CD4-positive, alpha-beta T cell treated with Interleukin-12 subunit alpha and Interleukin-12 subunit beta, for 1 hour (primary cell): ENCODE data around the gene TOE1.

Experiments
- DNase-seq: peaks from one replicate; pipeline ENCODE4 v3.0.0-alpha.2; 2020

Gene TOE1

DNA sequence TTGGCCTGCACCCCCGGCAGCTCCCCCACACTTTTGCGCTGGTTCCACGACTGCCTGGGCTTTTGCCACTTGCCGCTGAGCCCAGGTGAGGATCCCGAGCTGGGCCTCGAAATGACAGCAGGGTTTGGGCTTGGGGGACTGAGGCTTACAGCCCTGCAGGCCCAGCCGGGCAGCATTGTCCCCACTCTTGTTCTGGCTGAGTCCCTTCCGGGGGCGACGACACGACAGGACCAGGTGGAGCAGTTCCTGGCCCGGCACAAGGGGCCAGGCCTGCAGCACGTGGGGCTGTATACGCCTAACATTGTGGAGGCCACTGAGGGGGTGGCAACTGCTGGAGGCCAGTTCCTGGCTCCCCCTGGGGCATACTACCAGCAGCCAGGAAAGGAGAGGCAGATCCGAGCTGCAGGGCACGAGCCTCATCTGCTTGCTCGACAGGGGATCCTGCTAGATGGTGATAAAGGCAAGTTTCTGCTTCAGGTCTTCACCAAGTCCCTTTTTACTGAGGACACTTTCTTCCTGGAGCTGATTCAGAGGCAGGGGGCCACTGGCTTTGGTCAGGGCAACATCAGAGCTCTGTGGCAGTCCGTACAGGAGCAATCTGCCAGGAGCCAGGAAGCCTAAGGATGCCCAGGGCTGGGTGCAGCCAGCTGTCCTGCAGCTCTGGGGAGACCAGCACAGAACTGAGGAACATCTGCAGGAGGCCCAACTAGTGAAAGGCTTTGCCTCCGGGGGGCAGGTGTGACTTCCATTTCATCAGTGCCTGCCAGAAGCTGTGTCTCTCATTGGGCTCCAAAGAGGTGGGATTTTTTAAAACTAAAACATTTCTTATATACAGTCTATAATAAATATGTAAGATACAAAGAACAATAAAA lies 12.1 kb upstream of the TOE1 start:
- no peak for DNase-seq

DNA sequence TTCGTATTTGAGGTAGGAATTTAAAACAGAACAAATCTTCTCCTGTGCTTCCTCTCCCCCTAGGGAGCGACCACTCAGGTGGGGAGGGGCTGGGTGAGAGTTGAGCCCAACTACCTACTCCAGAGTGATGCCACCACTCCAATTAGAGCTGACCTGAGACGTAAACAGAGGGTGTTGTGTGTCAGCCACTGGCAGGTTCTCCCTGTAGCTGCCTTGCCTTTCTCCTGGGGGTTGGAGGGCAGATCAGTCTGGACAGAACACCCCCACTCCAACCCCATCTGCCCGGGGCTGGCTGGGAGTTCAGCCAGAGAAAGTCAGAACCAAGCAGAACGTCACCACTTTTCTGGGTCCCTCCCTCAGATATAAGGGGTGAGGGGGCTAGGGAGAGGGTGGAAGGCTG lies 11.3 kb upstream of the TOE1 start:
- no peak for DNase-seq

DNA sequence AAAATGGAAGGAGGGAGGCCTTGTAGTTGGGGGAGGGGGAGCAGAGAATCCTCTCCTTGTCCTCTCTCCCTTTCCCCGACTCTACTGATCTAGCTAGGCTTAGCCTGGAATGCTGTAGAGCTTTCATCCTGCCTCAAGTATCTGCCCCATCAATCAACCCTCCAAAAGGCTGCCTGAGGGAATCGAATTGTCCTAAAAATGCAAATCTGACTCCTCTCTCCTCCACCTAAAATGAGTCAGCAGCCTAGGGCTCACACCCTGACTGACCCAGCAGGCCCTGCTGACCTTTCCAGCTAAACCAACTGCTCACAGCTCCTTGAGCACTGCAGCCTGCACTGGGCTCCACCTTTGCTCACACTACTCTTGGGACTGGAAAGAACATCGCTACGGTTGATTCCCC lies 10.5 kb upstream of the TOE1 start:
- DNase-seq: no peak

DNA sequence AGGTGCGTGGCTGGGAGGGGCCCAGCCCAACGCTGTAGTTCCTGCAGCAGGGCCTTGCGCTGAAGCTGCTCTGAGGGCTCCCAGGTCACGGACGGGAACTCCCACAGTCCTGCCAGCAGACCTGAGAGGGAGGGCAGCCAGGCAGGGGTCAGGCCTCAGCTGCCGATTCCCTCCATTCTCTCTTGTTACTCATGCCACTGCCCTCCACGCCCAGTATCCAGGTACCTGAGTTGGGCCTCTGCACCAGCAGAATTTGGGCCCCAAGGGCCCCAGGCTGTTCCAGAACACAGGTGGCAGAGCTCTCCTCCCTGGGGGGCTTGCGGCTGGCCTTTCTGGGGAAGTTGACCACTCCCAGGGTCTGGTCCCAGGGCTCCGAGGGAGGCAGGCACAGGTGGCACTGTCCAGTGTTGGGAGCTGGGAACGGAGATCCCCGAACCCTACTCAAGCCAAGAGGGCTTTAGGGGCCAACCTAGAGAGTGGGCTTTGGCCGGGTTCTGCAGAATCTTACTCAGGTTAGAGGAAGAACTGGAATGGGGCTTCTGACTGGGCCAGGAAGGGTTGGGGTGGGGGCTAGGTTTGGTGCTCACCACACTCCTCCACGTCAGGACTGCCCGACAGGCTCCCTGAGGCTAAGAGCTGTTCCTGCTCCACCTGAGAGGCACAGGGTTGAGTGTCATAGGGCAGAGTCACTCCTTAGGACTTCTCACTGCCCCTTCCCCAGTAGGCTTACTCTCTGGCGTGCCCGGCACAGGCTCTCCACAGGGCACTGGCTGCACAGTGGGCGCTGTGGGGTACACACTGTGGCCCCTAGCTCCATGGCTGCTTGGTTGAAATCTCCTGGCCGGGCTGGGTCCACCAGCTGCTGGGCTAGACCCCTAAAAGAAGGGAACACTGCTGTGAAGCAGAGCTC lies 8.3 kb upstream of the TOE1 start:
- no peak for DNase-seq

DNA sequence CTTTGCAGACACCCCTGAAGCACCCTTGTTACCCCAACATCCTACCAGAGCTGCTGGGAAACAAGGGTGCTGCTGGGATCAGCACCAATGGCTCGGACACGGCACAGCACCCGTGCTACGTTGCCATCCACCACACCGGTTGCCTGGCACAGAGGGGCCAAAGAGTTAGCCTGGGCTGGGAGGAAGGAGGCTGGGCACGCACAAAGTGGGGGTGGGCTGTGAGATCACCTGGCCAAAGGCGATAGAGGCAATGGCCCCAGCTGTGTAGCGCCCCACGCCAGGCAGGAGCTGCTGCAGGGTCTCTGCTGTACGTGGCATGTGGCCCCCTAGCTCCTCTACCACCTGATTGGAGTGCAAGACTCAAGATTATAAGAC lies 7.6 kb upstream of the TOE1 start:
- DNase-seq: no peak

DNA sequence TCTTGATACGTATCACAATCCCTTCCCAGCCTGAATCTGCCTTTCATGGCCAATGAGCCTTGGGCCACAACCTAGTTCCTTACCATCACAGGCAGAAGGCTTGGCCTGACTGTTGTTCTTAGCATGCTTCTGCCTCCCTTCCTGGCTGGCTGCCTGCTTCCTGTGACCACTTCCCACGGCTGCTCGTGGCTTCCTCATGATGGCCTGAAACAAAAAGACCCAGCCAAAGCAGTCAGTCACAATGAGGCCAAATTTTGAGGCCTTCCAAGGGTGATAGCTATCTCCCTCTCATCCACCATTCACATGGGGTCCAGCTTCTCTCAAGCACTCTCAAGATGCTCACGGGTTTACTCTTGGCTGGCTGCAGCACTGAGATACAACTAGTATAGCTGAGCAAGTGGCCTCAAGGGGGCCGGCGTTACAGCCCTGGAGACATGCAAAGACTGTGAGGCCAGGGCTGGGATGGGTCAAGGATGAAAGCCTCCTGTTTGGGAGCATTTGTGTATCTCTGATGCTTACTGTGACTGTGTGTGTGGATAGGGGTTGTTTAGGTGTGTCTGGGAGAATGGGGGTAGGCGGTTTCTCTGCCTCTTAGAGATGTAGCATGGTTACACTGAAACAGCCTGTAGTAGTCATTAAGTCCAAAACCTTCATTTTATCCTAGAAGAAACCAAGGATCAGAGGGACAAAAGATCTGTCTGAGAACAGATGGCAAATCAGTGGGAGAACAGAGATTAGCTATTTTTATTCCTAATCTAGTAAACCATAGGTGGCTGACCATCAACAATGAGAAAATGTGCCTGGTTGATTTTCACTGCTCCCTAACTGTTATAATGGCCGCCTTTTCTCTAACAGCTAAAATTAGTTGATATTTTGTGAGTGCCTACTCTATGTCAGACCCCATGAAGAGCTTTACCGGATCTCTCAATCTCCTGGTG lies 5.4 kb upstream of the TOE1 start:
- no peak for DNase-seq

DNA sequence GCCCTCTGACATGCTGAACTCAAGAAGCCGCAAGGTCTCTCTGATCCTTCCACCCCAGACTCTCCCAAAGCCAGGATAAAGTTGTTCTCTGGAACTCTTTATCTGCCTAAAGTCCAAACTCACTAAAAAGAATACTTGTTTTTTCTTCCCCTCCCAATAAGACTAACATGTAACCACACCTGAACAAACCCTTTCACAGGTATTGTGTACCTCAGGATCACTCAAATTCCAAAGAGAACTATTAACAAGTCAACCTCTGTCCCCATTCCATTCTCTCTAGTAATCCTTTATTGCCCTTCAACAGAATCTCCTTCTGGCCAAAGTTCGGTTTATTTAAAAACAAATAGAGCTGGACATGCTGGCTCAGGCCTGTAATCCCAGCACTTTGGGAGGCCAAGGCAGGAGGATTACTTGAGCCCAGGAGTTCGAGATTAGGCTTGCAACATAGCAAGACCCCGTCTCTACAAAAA lies 4.1 kb upstream of the TOE1 start:
- no peak for DNase-seq

DNA sequence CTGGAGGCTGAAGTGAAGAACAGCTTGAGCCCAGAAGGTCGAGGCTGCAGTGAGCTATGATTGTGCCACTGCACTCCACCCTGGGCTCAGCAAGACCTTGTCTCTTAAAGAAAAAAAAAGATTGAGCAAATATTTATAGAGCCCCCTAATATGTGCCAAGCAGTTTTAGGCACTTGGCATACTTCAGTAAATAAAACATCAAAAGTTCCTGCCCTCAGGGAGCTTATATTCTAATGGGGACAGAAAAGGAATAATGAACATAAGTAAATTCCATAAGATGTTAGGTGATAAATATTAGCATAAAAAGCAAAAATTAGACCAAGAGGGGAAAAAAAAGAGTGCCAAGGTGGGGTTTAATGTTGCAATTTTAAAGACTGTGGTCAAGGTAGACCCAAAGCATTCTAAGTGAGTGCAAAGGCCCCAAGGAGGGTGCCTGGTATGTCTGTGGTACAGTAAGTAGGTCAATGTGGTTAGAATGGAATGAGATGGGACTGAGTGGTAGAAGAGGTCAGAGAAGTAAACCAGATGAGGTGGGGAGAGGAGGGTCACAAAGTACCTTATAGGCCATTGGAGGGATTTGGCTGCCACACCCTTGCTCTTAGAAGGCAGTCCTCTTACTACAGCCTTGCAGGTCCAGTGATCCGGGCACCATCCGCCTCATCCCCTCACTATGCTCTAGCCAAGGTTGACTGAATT lies 2.2 kb upstream of the TOE1 start:
- no peak for DNase-seq

DNA sequence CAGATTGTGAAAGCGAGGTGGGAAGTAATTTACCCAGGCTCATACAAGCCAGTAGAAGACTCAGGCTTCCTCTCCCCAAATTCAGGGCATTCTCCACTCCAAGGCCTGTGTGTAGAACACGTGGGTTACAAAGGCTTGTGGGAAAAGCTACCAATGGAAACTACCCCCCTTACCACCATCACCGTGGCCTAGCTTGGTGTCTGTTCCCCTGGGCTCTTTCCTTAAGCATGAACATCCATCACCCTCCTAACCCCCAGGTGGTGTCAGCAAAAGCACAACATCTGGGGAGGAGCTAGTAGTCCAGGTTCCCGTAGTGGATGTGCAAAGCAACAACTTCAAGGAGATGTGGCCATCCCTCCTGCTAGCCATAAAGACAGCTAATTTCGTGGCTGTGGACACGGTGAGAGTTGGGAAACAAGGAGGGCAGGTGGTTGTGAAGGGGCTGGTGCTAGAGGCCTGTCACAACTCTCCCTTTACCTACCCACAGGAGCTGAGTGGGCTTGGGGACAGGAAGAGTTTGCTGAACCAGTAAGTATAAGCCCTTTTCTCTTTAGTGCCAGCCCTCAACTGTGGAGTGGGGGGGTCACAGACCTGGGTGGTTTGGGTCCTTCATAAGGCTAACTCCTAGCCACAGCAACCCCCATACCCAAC lies 971 bp downstream of the TOE1 start:
- DNase-seq: peak; percentile 19

DNA sequence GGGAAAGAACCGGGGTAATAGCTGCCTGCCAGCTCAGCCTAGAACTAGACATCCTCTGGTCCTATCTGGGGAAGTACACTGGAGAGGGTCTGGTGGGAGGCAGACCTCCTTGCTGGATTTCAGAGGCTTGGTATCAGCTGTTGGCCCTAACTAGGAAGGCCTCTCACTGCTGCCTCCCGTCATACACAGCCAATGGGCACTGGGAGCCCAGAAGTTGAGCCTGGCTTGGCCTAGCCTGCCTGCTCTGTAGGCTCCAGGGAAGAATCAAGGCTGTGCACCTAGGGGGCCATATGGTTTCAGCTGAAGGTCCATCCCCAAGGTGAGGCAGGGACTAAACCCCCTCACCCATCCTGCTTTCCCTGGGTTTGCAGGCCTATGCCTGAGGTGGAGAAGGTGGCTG lies 4.5 kb downstream of the TOE1 start:
- DNase-seq: no peak

DNA sequence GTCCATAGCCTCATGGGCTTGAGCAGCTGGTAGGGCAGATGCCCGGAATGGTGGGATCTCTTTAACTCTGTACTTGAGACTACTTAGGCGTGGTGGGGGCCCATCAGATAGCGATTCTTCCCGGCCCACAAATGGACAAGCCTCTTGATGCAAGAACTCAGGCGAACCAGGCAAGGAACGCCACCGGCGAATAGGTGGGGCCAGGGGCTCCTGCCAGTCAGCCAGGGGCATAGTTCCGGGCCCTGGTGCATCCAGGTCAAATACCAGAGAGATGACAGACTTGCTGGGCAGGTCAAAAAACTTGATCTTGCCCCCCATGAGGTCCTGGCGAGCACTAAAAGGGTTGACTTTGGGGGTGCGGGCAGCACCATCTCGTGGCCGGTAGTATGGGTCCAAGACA lies 5.0 kb downstream of the TOE1 start:
- no peak for DNase-seq

DNA sequence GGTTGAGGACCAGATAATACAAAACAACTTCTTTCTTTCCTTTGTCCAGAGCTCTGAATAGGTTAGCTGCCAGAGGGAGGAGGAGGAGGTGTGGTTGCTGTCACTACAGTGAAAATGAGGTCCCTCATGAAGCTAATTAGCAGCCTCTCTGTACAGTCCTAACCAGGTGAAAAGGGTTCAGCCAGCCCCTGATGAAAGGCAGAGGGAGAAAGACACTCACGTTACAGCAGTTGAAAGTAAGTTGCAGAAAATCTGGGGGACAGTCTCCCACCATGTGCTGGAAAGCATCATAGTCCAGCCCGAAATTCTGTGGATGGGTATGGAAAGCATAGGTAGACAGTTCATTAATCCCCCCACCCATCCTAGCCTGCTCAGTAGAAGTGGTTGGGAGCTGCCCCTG lies 6.5 kb downstream of the TOE1 start:
- no peak for DNase-seq

DNA sequence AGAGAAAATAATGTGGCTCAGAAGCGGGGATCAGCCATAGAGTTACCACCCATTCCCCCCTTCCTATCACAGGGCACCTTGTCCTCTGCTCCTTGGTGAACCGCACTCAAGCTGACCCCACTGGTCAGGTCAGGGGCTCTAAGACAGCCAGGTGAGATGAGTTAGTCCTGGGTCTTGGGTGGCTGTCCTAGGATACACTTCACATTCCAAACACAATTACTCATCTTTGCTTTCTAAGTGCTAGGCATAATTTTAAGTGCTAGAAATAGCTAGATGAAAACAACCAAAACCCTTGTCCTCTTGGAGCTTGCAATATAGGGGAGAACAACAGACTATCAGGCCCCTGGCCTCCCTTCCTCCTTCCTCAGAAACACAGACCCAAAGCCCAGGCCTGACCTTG lies 8.1 kb downstream of the TOE1 start:
- no peak for DNase-seq

DNA sequence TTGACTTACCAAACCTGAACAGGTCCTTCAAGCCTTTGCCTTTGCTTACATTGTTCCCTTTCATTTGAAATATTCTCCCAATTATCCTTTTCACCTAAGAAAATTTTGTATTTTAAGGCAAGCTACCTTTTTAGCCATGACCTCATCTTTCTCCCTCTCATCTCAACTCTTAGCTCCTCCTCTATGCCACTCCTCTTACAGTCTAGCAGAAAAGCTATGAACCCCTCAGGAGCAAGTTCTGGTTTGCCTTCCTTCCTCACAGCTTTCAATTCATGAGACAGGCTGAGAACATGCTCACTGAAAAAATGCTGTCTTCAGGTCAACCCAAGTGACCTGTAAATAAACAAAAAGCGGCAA lies 8.6 kb downstream of the TOE1 start:
- no peak for DNase-seq

DNA sequence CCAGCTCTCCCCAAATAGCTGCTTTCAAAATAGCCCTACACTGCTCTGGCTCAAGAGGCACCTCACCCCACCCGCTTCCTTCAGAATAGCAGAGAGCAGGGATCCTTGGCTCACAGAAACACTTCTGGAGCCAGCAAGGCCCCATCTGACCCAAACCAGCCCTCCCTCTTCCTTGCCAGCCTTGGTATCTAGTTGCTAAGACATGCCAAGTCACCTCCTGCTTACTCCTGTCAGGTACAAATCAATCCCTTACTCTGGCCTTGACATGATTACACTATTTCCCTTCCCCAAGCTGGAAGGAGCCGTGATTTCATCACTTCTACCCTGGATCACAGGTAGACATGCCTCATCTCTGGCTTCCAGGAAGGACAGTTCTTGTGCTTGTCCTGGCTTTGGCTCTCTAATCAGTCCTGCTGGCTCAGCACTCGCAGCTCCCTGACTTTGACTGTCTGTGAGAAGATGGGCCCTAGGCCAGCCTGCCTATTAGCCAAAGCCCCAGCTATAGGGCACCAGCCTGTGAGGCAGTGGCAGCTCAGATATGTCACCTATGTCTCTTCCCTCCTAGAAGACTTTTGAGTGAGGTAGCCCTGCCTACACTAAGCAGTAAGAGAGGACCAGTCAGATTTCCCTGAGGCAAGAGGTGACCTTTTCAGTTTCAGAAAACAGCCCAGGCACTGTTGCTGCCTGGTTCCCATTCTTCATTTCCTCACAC lies 9.2 kb downstream of the TOE1 start:
- no peak for DNase-seq

DNA sequence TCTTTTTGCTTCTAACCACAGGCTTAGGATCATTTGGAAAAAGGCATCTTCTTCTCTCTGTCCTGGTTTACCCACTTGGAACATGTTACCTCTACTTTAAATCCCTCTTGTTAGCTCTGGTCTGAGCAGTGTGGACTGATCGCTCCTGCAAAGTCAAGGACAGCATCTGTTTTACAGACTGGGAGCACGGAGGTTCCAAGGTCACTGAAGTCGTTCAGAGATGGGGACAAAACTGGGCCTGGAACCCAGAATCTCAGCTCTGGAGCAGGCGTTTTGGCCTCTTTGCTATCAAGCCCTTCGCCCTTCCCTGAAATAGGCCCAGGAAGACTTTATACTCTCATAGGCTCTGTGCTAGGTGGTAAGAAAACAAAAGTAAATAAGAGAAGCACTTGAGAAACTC lies 11.5 kb downstream of the TOE1 start:
- no peak for DNase-seq

DNA sequence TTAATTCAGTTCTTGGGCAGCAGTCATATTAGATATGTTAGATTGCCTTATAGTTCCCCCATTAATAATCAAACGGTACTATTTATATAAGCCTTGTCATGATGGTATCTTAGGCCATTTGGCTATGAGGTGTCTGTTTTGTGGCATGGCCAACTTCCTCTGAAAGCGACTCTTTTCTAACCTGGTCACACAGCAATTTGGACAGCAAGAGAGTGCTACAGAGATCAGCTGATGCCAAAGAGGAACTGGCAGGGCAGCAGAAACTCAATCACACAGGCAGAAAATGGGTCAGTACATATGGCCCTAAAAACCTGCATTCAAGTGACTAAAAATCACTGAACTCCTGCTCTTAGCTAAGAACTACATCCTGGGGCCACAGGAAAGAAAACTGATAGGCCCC lies 13.7 kb downstream of the TOE1 start:
- DNase-seq: no peak

DNA sequence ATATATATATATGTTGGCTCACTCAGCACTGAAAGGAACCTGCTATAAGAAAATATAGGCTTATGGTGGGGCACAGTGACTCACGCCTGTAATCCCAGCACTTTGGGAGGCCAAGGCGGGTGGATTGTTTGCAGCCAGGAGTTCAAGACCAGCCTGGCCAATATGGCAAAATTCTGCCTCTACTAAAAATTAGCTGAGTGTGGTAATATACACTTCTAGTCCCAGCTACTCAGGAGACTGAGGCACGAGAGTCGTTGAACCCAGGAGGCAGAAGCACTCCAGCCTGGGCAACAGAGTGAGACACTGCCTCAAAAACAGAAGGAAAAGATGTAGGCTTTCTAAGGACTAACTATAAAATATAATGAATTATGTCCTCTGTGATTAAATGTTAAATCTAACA lies 14.9 kb downstream of the TOE1 start:
- DNase-seq: no peak

DNA sequence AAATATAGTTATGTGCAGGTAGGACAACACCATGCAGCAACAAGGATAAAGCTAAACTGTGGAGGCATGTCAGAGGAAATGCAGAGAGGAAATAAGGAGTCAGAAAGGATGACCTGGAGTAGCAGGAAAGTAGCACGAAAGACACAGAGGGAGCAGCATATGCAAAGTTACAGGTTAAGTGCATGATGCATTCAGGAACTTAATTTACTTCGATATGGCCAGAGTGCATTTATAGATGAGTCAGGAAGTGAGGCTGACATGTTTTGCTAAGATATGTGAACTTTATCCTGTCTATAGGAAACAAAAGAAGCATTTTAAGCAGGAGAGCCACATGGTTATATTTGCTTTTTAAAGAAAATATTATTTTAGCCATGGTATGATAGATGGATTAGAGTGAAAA lies 15.7 kb downstream of the TOE1 start:
- no peak for DNase-seq

DNA sequence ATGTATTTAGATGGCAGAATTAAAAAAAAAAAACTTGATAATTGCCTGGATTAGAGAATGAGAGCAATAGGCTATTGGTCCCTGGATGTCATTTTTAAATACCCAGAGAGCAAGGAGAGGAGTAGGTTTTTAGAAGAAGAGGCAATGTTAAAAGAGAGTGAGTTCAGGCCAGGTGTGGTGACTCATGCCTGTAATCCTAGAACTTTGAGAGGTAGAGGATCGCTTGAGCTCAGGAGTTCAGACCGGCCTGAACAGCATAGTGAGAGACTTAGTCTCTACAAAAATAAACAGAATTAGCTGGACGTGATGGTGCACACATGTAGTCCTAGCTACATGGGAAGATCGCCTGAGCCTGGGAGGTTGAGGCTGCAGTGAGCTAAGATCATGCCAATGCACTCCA lies 16.2 kb downstream of the TOE1 start:
- DNase-seq: no peak

DNA sequence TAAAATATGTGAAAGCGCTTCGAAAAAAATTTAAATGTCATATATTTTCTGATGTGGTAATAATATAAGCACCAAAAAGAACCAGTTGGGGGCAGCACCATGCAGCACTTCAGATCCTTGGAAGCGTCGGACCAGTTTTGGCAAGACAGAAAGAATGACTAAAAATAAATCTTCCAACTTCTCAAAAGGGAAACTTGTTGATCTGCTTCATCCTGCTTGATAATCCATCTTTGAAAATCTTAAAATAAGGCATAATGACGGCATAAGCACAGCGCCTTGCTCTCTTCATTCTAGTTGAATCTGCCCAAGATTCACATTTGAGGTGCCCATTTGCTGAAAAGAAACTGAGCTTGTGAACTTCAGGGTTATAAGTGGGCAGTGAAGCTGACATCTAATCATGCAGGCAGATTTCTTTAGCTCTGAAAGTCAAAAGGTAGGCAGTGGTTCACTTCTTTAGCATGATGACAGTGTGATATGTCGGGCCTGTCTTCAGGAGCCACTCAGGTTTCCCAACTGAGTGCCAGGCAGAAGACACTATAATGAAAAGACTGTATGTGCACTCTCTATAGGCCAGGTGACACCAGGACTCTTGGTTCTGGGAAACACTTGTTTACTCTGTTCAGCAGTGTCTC lies 20.0 kb downstream of the TOE1 start:
- peak; percentile 63 for DNase-seq
